Activated B cell treated with CpG ODN at 0.5 μM for 24 hours (primary cell): ENCODE measurements around the gene SRPX2. TPM values are rescaled to one million over a fixed set of nuclear protein-coding genes. Genes with fewer than 3 reads are reported as not detected.

Experiments
- ATAC-seq: fragments of 200-7000 bp; cut with Tn5 transposase; one replicate; pipeline ENCODE4 v1.10.0; 2021; ENCODE audit warnings: low read depth, mild to moderate bottlenecking, moderate library complexity
- CTCF ChIA-PET: fragments of 350-600 bp; sonication (Branson Sonifier 250); formaldehyde crosslinking; loops from one replicate; lab custom pipeline; 2021; ENCODE audit warnings: antibody characterized with exemption; lab: Charles Lee
- POLR2A ChIA-PET: fragments of 350-600 bp; sonication (Branson Sonifier 250); formaldehyde crosslinking; loops from one replicate; lab custom pipeline; 2021; ENCODE audit warnings: antibody characterized with exemption; lab: Charles Lee
- DNase-seq: peaks from one replicate; pipeline ENCODE4 v3.0.0; 2022
- H3K27ac Mint-ChIP-seq: one replicate; pipeline ENCODE4 v1.8.0; 2020; ENCODE audit warnings: mixed read lengths
- H3K27me3 Mint-ChIP-seq: one replicate; pipeline ENCODE4 v1.8.0; 2021; ENCODE audit warnings: mixed read lengths
- H3K36me3 Mint-ChIP-seq: one replicate; pipeline ENCODE4 v1.8.0; 2021; ENCODE audit warnings: low read depth, mixed read lengths
- H3K4me1 Mint-ChIP-seq: one replicate; pipeline ENCODE4 v1.8.0; 2021; ENCODE audit warnings: mixed read lengths
- H3K4me3 Mint-ChIP-seq: one replicate; pipeline ENCODE4 v1.8.0; 2020; ENCODE audit warnings: mild to moderate bottlenecking, mixed read lengths
- H3K9me3 Mint-ChIP-seq: one replicate; pipeline ENCODE4 v1.8.0; 2020; ENCODE audit warnings: mixed read lengths
- intact Hi-C: fragments of 100-400 bp; cut with micrococcal nuclease; formaldehyde crosslinking; loops from one replicate; pipeline ENCODE4 v1.15.1; 2024
- total RNA-seq: library from RNA; stranded (reverse); gene quantifications from 2 replicates; pipeline ENCODE4 v1.2.3, GENCODE V29; 2022
- TF ChIP-seq, protein P1 (sequence below): fragments of 200-600 bp; IDR thresholded peaks from one replicate; pipeline ENCODE4 v1.8.0; 2022; ENCODE audit warnings: antibody characterized with exemption, mild to moderate bottlenecking

SRPX2 gene
- total RNA-seq, 1 donor from 2014 or later: not detected

DNA sequence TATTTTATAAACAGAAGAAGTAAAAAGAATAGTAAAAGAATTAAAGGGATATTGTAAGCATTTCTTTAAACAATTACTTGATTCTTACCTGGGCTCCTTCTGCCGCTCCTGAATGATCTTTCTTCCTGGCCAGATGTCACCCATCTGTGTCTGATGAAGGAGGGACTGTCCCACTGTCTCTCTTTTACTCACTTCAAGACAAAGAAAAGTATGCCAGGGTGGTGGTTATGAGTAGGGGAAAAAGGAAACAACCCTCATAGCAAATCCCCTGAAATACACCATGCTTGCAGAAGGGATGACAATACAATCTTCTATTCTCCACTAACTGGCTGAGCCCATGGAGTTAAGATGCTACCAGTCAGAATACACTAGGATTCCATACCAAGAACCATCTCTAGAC is 56.8 kb downstream of the SRPX2 start:
- Mint-ChIP-seq H3K27me3 (no peaks in the 10 kb centered on the region), H3K9me3 (no peaks in the 10 kb centered on the region), H3K4me1 (peaks cover 21% of the 10 kb centered on the region), H3K36me3 (no peaks in the 10 kb centered on the region), H3K4me3 (no peak overlapping the region), H3K27ac (no peak overlapping the region)
- intact Hi-C loops: no loop called here
- ChIA-PET POLR2A (no interaction called here), CTCF (no interaction called here)
- DNase-seq (no peak), ATAC-seq (no peak)
- TF ChIP-seq, protein P1, sequence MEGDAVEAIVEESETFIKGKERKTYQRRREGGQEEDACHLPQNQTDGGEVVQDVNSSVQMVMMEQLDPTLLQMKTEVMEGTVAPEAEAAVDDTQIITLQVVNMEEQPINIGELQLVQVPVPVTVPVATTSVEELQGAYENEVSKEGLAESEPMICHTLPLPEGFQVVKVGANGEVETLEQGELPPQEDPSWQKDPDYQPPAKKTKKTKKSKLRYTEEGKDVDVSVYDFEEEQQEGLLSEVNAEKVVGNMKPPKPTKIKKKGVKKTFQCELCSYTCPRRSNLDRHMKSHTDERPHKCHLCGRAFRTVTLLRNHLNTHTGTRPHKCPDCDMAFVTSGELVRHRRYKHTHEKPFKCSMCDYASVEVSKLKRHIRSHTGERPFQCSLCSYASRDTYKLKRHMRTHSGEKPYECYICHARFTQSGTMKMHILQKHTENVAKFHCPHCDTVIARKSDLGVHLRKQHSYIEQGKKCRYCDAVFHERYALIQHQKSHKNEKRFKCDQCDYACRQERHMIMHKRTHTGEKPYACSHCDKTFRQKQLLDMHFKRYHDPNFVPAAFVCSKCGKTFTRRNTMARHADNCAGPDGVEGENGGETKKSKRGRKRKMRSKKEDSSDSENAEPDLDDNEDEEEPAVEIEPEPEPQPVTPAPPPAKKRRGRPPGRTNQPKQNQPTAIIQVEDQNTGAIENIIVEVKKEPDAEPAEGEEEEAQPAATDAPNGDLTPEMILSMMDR: no peak

DNA sequence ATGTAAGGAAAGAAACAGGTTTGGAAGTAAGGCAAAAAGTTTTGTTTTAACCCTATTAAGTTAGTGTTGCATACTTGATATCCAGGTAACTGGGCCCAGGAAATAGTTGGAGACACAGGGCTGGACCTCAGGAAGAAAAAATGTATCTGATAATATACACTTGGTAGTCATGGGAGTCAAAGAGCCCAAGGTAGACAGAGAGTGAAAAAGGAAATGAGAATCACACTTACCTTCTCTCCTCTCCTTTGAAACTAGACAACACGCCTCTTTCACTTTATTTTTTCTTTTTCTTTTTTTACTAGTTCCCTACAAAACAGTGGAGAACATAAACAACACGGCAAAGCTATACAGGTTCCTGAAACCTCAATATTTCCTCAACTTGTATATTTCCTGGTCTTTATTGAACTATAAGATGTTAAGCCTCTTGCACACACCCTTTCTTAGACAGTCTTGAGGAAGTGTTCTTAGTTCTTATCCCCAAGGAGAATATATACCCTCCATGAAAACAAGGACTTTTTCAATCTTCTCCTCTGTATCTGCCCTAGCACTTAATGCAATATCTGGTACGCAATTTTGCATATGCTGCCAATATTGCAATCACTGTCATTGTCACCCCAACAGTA is 60.7 kb downstream of the SRPX2 start:
- no peaks in the 10 kb centered on the region for H3K9me3 Mint-ChIP-seq
- ChIA-PET CTCF (no interaction called here), POLR2A (no interaction called here)
- H3K4me3 Mint-ChIP-seq: no peak overlapping the region
- H3K27me3 Mint-ChIP-seq: no peaks in the 10 kb centered on the region
- H3K27ac Mint-ChIP-seq: no peak overlapping the region
- no peaks in the 10 kb centered on the region for H3K36me3 Mint-ChIP-seq
- intact Hi-C loops: no loop called here
- ATAC-seq: no peak
- TF ChIP-seq, protein P1: no peak
- DNase-seq: no peak
- H3K4me1 Mint-ChIP-seq: peaks cover 3% of the 10 kb centered on the region

DNA sequence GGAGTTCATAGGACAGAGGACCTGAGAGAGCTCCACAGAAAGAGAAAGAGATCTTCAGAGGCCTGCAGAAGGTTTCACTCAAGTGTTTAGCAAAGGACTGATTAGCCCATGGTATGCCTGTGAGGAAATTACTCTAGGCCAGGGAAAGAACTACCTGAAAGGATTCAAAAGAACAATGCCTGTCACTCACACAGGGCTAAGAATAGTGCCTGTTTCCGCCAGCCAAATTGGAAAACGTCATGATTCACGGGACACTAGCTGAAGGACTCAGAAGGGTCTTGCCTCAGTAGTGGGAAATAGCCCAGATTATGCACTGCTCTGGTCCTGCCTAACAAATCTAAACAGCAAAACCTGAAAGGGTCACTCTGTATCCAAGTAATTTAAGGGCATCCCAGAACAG is 66.8 kb downstream of the SRPX2 start:
- intact Hi-C loops: no loop called here
- TF ChIP-seq, protein P1: no peak

DNA sequence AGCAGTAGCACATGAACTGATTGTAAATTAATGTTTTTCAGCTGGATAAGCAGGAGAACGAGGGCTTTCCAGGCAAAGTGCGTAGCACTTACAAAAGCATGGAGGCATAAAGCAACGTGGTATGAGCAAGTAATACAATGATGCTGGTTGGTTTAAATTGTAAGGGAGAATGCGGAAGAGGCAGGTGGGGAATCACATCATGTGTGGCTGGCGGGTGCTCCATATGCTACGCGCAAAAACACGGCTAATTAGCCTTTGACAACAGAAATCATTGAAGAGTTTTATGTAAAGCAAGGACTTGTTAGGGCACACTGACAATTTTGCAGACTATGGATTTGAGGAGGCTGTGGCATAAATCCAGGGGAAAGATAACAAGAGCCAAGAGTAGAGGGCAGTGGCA is 73.4 kb downstream of the SRPX2 start:
- POLR2A ChIA-PET: no interaction called here
- CTCF ChIA-PET: no interaction called here
- no peaks in the 10 kb centered on the region for H3K4me1 Mint-ChIP-seq
- H3K27me3 Mint-ChIP-seq: no peaks in the 10 kb centered on the region
- intact Hi-C loops: no loop called here
- H3K4me3 Mint-ChIP-seq: no peak overlapping the region
- no peaks in the 10 kb centered on the region for H3K9me3 Mint-ChIP-seq
- H3K36me3 Mint-ChIP-seq: no peaks in the 10 kb centered on the region
- H3K27ac Mint-ChIP-seq: no peak overlapping the region
- ATAC-seq (no peak), DNase-seq (no peak)
- TF ChIP-seq, protein P1: no peak

More for the DNA sequence above, 66.8 kb downstream of the SRPX2 start:
- ATAC-seq (no peak), DNase-seq (no peak)
- Mint-ChIP-seq H3K27me3 (no peaks in the 10 kb centered on the region), H3K27ac (no peak overlapping the region), H3K36me3 (no peaks in the 10 kb centered on the region), H3K4me3 (no peak overlapping the region), H3K4me1 (no peaks in the 10 kb centered on the region), H3K9me3 (no peaks in the 10 kb centered on the region)
- POLR2A ChIA-PET: no interaction called here
- CTCF ChIA-PET: no interaction called here

DNA sequence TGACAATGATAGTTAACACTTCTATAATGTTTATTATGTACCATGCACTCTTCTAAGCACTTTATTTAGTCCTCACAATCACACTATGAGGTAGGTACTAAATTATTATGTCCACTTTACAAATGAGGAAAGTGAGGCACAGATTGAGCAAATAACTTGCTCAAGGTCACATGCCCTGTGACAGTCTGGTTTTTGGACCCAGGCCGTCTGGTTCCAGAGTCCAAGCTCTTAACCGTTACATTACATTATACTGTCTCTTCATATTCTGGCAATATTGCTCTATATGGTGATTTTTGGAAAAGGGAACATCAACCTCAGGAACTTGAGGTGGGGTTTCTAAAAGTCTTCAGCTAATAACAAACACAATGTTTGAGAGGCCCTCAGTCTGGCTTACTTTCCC is 75.1 kb downstream of the SRPX2 start:
- ChIA-PET CTCF (interaction anchor here (1.5 kb wide), 1 partner anchor 34 kb away, joined by 3 read pairs; no protein-coding TSS in a partner anchor), POLR2A (no interaction called here)
- H3K4me1 Mint-ChIP-seq: no peaks in the 10 kb centered on the region
- TF ChIP-seq, protein P1: no peak
- H3K27ac Mint-ChIP-seq: no peak overlapping the region
- no peak for ATAC-seq
- H3K36me3 Mint-ChIP-seq: no peaks in the 10 kb centered on the region
- no peaks in the 10 kb centered on the region for H3K27me3 Mint-ChIP-seq
- H3K4me3 Mint-ChIP-seq: no peak overlapping the region
- no peaks in the 10 kb centered on the region for H3K9me3 Mint-ChIP-seq
- no peak for DNase-seq
- intact Hi-C loops: no loop called here
